ENCODE results near the gene ADI1.

DNA sequence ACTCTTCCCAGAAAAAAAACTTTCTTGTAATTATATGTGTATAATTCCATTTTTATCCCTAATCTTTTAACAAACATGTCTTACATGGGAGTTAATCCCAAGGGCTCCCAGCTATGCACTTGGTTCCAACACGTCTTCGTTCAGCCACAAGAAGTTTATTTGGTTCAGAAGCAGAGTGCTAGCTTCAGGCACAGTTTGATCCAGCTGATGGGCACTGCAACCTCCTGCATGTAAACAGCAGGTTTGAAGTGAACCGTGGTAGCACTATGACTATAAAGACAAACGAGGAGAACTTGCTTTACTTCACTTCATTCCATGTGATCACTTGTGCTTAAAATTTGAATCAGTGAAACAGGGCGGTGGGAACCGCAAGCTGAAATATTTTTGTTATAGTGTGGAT, 45.8 kb upstream of the ADI1 start:
- TF ChIP-seq, protein P1, sequence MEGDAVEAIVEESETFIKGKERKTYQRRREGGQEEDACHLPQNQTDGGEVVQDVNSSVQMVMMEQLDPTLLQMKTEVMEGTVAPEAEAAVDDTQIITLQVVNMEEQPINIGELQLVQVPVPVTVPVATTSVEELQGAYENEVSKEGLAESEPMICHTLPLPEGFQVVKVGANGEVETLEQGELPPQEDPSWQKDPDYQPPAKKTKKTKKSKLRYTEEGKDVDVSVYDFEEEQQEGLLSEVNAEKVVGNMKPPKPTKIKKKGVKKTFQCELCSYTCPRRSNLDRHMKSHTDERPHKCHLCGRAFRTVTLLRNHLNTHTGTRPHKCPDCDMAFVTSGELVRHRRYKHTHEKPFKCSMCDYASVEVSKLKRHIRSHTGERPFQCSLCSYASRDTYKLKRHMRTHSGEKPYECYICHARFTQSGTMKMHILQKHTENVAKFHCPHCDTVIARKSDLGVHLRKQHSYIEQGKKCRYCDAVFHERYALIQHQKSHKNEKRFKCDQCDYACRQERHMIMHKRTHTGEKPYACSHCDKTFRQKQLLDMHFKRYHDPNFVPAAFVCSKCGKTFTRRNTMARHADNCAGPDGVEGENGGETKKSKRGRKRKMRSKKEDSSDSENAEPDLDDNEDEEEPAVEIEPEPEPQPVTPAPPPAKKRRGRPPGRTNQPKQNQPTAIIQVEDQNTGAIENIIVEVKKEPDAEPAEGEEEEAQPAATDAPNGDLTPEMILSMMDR (conservative IDR thresholded peaks at IDR 0.05; ENCODE audit: low read length) = no peak
- TF ChIP-seq EZH2phosphoT487 (IDR thresholded peaks at IDR 0.05; ENCODE audit: borderline replicate concordance, low read depth, low read length) = no peak
